ENCODE data around the gene NECAB2. TPM values are rescaled to one million over a fixed set of nuclear protein-coding genes. Genes with fewer than 3 reads are reported as not detected.

The NECAB2 gene
- total and polyA plus RNA-seq, 2 of the 8 experiments (the other 6 are each of a cell fraction or from before 2014, with no cell fraction given): 3.6 to 4.2 TPM

DNA sequence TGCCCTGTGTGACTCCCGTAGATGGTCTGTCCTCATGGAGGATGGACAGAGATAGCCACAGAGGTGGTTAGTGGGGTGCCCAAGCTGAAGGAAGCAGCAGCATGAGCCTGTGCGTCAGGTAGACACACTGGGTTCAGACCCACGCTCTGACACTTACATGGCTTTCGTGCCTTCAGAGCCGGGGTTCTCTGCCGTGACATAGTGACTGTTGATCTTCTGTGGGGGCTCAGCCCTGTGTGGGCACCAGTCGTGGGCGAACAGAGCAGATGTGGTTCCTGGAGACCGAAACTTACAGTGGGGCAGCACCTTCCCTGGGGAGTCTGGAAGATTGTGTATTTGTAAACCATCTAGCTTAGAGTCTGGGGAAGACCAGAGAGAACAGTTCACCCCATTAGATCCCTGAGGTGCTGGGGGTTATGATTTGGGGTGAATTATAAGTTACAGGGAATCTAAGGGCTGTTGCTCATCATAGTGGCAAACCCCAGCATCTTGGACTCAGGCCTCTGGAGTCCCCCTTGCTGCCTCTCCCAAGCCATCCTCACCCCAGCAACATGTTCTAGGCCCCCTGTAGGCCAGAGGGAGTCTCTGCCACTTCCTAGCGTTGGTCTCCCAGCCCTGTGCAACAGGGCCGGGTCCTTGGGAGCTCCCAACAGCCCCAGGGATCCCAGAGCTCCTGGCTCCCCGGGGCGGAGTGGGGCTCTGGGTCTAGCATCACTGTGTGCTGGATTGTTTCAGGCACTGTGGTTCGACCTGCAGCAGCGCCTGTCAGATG, 28.6 kb downstream of the NECAB2 start:
- no peaks in the 10 kb centered on the region for H3K23me2 ChIP-seq (ENCODE audit: low read depth, low read length)
- no peak overlapping the region for H2BK15ac ChIP-seq (ENCODE audit: low read length)
- no peak overlapping the region for H3K18ac ChIP-seq (ENCODE audit: extremely low read depth, low read length)
- POLR2A ChIA-PET (ENCODE audit: partially characterized antibody): interaction anchor here (0.8 to 0.9 kb wide), 2 partner anchors 8 to 9 kb away, joined by 3 to 4 read pairs; no protein-coding TSS in a partner anchor
- TF ChIP-seq, protein P1, sequence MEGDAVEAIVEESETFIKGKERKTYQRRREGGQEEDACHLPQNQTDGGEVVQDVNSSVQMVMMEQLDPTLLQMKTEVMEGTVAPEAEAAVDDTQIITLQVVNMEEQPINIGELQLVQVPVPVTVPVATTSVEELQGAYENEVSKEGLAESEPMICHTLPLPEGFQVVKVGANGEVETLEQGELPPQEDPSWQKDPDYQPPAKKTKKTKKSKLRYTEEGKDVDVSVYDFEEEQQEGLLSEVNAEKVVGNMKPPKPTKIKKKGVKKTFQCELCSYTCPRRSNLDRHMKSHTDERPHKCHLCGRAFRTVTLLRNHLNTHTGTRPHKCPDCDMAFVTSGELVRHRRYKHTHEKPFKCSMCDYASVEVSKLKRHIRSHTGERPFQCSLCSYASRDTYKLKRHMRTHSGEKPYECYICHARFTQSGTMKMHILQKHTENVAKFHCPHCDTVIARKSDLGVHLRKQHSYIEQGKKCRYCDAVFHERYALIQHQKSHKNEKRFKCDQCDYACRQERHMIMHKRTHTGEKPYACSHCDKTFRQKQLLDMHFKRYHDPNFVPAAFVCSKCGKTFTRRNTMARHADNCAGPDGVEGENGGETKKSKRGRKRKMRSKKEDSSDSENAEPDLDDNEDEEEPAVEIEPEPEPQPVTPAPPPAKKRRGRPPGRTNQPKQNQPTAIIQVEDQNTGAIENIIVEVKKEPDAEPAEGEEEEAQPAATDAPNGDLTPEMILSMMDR (IDR thresholded peaks at IDR 0.05; ENCODE audit: control extremely low read depth in 1 of 3, insufficient read depth in 1 of 3, low read depth in 1 of 3, low read length in 3 of 3): peak; percentile 12 to 32 (median 28)
- TF ChIP-seq, protein P2, sequence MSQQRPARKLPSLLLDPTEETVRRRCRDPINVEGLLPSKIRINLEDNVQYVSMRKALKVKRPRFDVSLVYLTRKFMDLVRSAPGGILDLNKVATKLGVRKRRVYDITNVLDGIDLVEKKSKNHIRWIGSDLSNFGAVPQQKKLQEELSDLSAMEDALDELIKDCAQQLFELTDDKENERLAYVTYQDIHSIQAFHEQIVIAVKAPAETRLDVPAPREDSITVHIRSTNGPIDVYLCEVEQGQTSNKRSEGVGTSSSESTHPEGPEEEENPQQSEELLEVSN (IDR thresholded peaks at IDR 0.05): no peak
- no peaks in the 10 kb centered on the region; a peak in 1 of 4 replicates for H3K9me3 ChIP-seq (ENCODE audit: insufficient read depth in 2 of 2, low read depth in 1 of 2, low read length in 1 of 2)
- no peaks in the 10 kb centered on the region for H3K36me3 ChIP-seq (ENCODE audit: control insufficient read depth in 2 of 4, insufficient read depth in 4 of 4, low read length in 3 of 4)
- no peak overlapping the region for H2BK20ac ChIP-seq (ENCODE audit: low read length)
- peaks cover 2 to 12% (median 7%) of the 10 kb centered on the region in 4 experiments; a peak in 5 of 7 replicates for H3K4me1 ChIP-seq (replicated peaks in 1 of 4; ENCODE audit: control insufficient read depth in 3 of 4, insufficient read depth in 4 of 4, low read length in 3 of 4)
- H3K79me1 ChIP-seq (ENCODE audit: low read depth, low read length): no peaks in the 10 kb centered on the region
- no peak for FAIRE-seq
- H3K4me3 ChIP-seq (ENCODE audit: extremely low read depth in 1 of 4, insufficient read depth in 2 of 4, low read depth in 3 of 4, low read length in 4 of 4): no peak overlapping the region
- no peak overlapping the region for H4K91ac ChIP-seq (replicated peaks; ENCODE audit: insufficient read length, low read length)
- H3K14ac ChIP-seq (ENCODE audit: insufficient read length): no peak overlapping the region
- no peak overlapping the region for H4K5ac ChIP-seq (ENCODE audit: insufficient read length, low read depth, low read length)
- no peak overlapping the region for H3K23ac ChIP-seq (ENCODE audit: insufficient read length)
- DNase-seq (ENCODE audit: low read depth in 1 of 2, low spot score in 2 of 2): no peak
- H3K56ac ChIP-seq (replicated peaks; ENCODE audit: insufficient read length, low read depth, low read length): no peak overlapping the region
- H3K27ac ChIP-seq (ENCODE audit: low read depth, low read length): no peak overlapping the region
- H2BK5ac ChIP-seq (ENCODE audit: low read depth, low read length): no peak overlapping the region; the same call in 1 of the 2 replicates
- H2AFZ ChIP-seq (ENCODE audit: low read length): no peak overlapping the region
- no peak overlapping the region for H2AK5ac ChIP-seq (ENCODE audit: low read depth, low read length)
- H3K9ac ChIP-seq (replicated peaks in 1 of 4; ENCODE audit: extremely low read depth in 1 of 4, low read depth in 3 of 4, low read length in 3 of 4): no peak overlapping the region
- WGBS, 2 experiments (ENCODE audit: extremely low coverage in 1 of 2, insufficient coverage in 1 of 2, insufficient read length in 1 of 2, insufficient replicate concordance in 2 of 2, low coverage in 1 of 2, low lambda C conversion rate in 2 of 2, missing lambda C conversion rate in 1 of 2): 87% methylated on average over 15 of the region's 15 CpGs; no CpG with 5 or more reads in 1 of the 2 experiments
- CTCF ChIA-PET (ENCODE audit: partially characterized antibody): interaction anchor here (0.6 to 6.0 kb wide), 16 partner anchors 8 to 165 kb away, joined by 3 to 42 read pairs (median 4); partner anchors contain the start of gene SLC38A8
- H3K27me3 ChIP-seq (replicated peaks in 1 of 4; ENCODE audit: control insufficient read depth in 3 of 4, extremely low read depth in 1 of 4, insufficient read depth in 3 of 4, low read length in 3 of 4): no peaks in the 10 kb centered on the region
- no peak overlapping the region for H2BK12ac ChIP-seq (ENCODE audit: low read depth, low read length)
- no peak overlapping the region for H3K4ac ChIP-seq (replicated peaks; ENCODE audit: insufficient read length, low read depth, low read length)
- H4K8ac ChIP-seq (ENCODE audit: extremely low read depth, insufficient read depth, low read length): no peak overlapping the region
- H3K79me2 ChIP-seq (ENCODE audit: control insufficient read depth in 1 of 2, insufficient read depth in 2 of 2, low read length in 2 of 2): no peaks in the 10 kb centered on the region
- H3K4me2 ChIP-seq (ENCODE audit: insufficient read depth in 1 of 2, low read depth in 2 of 2, low read length in 2 of 2): no peak overlapping the region
- peaks cover 0 to 2% of the 10 kb centered on the region in 2 experiments for H4K20me1 ChIP-seq (replicated peaks in 1 of 2; ENCODE audit: control insufficient read depth in 1 of 2, insufficient read depth in 2 of 2, low read length in 2 of 2)
- no peak overlapping the region for H2BK120ac ChIP-seq (replicated peaks; ENCODE audit: low read depth, low read length)
